Sigmoid colon (tissue), 7 donors: ENCODE measurements around the gene ASIP. TPM values are rescaled to one million over a fixed set of nuclear protein-coding genes. Genes with fewer than 3 reads are reported as not detected.

Source experiments
- DNase-seq: peaks from one replicate; pipeline ENCODE4 v3.0.0-alpha.2; 2019
- H3K27ac ChIP-seq, 4 donors: fragments of 200-600 bp; sonication (generic); one replicate each; pipeline ENCODE4 v1.5.1; 2016 to 2019; ENCODE audit warnings: mild to moderate bottlenecking in 1 of 4
- H3K27me3 ChIP-seq, 3 donors: fragments of 200-600 bp; sonication (generic); one replicate each; pipeline ENCODE4 v1.5.1; 2019; ENCODE audit warnings: mild to moderate bottlenecking in 1 of 3
- H3K36me3 ChIP-seq, 4 donors: fragments of 200-600 bp; sonication (generic); one replicate each; pipeline ENCODE4 v1.5.1; 2016 to 2019
- H3K4me1 ChIP-seq, 4 donors: fragments of 200-600 bp; sonication (generic); one replicate each; pipeline ENCODE4 v1.5.1; 2017 to 2019
- H3K4me3 ChIP-seq, 4 donors: fragments of 200-600 bp; sonication (generic); one replicate each; pipeline ENCODE4 v1.5.1; 2017 to 2019; ENCODE audit warnings: mild to moderate bottlenecking in 2 of 4, moderate library complexity in 1 of 4
- H3K9me3 ChIP-seq, 4 donors: fragments of 200-600 bp in 3 of 4; sonication (generic) in 3 of 4; one replicate each; pipeline versions ENCODE4 v1.5.1 to v1.6.1; 2013 to 2019
- EP300 ChIP-seq, 4 donors: sonication (generic); formaldehyde crosslinking; IDR thresholded peaks; one replicate each; pipeline ENCODE4 v1.6.1; 2017; ENCODE audit warnings: antibody characterized with exemption in 4 of 4
- POLR2A ChIP-seq, 2 donors: fragments of 450-650 bp; IDR thresholded peaks; one replicate each; pipeline ENCODE4 v1.6.1; 2016; ENCODE audit warnings: antibody characterized with exemption in 2 of 2, mild to moderate bottlenecking in 2 of 2, moderate library complexity in 2 of 2
- POLR2AphosphoS5 ChIP-seq, 4 donors: sonication (generic); formaldehyde crosslinking; IDR thresholded peaks; one replicate each; pipeline ENCODE4 v1.6.1; 2017; ENCODE audit warnings: antibody characterized with exemption in 4 of 4
- WGBS, 2 donors: extraction: QIAGEN DNeasy Blood & Tissue Kit; methylation state at CpG; one replicate each; pipeline ENCODE4 v1.1.7; 2013; 5-methylcytosine and 5-hydroxymethylcytosine counted together
- intact Hi-C: fragments of 100-400 bp; cut with DNase I; formaldehyde crosslinking; loops from one replicate; pipeline ENCODE4 v1.15.1; 2023
- polyA plus RNA-seq, 3 donors: library from polyadenylated mRNA; stranded (reverse); fragments of 200-250 nt; gene quantifications; one replicate each; pipeline ENCODE4 v1.2.3, GENCODE V29; 2013
- total RNA-seq, 4 donors: library from RNA; depleted of rRNA; stranded (reverse); fragments of >200 nt; gene quantifications; one replicate each; pipeline ENCODE4 v1.1.0, GENCODE V29; 2016
- TF ChIP-seq, protein P1 (sequence below), 4 experiments: fragments of 450-650 bp in 3 of 4; fragments of 200-600 bp in 1 of 4; IDR thresholded peaks; one replicate each; pipeline ENCODE4 v1.5.1; 2016 to 2019; ENCODE audit warnings: antibody characterized with exemption in 4 of 4, mild to moderate bottlenecking in 3 of 4, moderate library complexity in 2 of 4
- donor health status: healthy with polysubstance abuse.
- donor health status: Bipolar disorder and iron deficiency.
- donor health status: healthy.

ASIP gene
- total and polyA plus RNA-seq, 7 donors = 0.38 to 0.99 TPM; not detected in 5

DNA sequence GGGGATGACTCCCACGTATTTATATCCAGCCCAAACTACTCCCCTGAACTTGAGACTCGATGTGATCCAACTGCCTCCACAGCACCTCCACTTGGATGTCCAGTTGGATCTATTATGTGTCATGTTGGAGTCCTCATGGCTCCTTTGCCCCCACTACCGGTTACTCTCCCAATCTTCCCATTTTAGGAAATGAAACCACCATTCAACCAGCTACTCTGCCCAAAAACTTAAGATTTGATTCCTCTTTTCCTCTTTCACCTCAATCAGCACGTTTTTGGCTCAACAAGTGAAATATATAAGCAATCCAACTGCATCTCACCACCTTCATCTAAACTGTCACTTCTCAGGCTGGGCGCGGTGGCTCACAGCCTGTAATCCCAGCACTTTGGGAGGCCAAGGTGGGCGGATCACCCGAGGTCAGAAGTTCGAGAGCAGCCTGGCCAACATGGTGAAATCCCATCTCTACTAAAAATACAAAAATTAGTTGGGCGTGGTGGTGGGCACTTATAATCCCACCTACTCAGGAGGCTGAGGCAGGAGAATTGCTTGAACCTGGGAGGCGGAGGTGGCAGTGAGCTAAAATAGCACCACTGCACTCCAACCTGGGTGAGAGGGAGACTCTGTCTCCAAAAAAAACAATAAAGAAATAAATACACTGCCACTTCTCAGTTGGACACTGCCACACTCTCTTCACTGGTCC, 58.5 kb downstream of the ASIP start:
- H3K4me1 ChIP-seq = peaks cover 0 to 18% (median 18%) of the 10 kb centered on the region in 4 donors
- 82 to 83% methylated on average over 11 of the region's 11 CpGs for WGBS, 2 donors
- intact Hi-C loops = no loop called here

DNA sequence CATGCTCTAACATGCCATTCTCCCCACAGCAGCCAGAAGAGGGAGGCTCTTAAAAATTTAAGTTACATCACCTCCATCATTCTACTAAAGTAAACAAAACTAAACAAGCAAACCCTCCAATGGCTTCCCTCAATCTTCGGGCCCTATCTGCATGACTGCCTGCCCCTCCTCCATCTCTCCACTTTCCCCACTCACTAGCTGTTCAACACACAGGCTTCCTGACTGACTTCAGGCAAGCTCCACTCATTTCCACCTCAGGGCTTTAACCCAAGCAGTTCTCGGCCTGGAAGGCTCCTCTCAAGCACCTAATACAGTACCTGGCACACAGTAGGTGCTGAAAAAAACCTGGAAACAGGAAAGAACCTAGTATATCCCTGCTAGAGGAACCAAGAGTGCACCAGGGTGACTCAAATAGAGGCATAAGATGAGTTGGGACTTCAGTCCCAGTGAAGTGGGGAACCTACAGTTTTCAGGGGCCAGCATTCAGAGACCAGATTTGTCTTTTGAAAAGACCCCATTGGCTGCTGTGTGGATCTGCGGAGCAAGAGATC, 59.1 kb downstream of the ASIP start:
- H3K36me3 ChIP-seq = peaks cover 0 to under 1% (median 0%) of the 10 kb centered on the region in 4 donors
- no peak overlapping the region for H3K4me3 ChIP-seq
- no peaks in the 10 kb centered on the region for H3K27me3 ChIP-seq
- intact Hi-C loops = no loop called here
- H3K27ac ChIP-seq = no peak overlapping the region
- no peak for DNase-seq
- no peaks in the 10 kb centered on the region for H3K9me3 ChIP-seq
- TF ChIP-seq, protein P1, sequence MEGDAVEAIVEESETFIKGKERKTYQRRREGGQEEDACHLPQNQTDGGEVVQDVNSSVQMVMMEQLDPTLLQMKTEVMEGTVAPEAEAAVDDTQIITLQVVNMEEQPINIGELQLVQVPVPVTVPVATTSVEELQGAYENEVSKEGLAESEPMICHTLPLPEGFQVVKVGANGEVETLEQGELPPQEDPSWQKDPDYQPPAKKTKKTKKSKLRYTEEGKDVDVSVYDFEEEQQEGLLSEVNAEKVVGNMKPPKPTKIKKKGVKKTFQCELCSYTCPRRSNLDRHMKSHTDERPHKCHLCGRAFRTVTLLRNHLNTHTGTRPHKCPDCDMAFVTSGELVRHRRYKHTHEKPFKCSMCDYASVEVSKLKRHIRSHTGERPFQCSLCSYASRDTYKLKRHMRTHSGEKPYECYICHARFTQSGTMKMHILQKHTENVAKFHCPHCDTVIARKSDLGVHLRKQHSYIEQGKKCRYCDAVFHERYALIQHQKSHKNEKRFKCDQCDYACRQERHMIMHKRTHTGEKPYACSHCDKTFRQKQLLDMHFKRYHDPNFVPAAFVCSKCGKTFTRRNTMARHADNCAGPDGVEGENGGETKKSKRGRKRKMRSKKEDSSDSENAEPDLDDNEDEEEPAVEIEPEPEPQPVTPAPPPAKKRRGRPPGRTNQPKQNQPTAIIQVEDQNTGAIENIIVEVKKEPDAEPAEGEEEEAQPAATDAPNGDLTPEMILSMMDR (IDR thresholded peaks at IDR 0.05) = no peak
- TF ChIP-seq EP300 (IDR thresholded peaks at IDR 0.05) (no peak), POLR2AphosphoS5 (IDR thresholded peaks at IDR 0.05) (no peak), POLR2A (IDR thresholded peaks at IDR 0.05) (no peak)
- WGBS, 2 donors = 65 to 80% methylated on average over 3 of the region's 3 CpGs
- H3K4me1 ChIP-seq = peaks cover 0 to 18% (median 18%) of the 10 kb centered on the region in 4 donors

More for the DNA sequence above, 58.5 kb downstream of the ASIP start:
- Histone ChIP-seq H3K36me3 (peaks cover 0 to 7% (median 2%) of the 10 kb centered on the region in 4 donors), H3K27me3 (no peaks in the 10 kb centered on the region), H3K4me3 (no peak overlapping the region), H3K27ac (no peak overlapping the region), H3K9me3 (no peaks in the 10 kb centered on the region)
- no peak for TF ChIP-seq POLR2AphosphoS5 (IDR thresholded peaks at IDR 0.05)
- TF ChIP-seq, protein P1 (IDR thresholded peaks at IDR 0.05) = no peak
- TF ChIP-seq EP300 (IDR thresholded peaks at IDR 0.05) = no peak
- no peak for TF ChIP-seq POLR2A (IDR thresholded peaks at IDR 0.05)
- DNase-seq = no peak

DNA sequence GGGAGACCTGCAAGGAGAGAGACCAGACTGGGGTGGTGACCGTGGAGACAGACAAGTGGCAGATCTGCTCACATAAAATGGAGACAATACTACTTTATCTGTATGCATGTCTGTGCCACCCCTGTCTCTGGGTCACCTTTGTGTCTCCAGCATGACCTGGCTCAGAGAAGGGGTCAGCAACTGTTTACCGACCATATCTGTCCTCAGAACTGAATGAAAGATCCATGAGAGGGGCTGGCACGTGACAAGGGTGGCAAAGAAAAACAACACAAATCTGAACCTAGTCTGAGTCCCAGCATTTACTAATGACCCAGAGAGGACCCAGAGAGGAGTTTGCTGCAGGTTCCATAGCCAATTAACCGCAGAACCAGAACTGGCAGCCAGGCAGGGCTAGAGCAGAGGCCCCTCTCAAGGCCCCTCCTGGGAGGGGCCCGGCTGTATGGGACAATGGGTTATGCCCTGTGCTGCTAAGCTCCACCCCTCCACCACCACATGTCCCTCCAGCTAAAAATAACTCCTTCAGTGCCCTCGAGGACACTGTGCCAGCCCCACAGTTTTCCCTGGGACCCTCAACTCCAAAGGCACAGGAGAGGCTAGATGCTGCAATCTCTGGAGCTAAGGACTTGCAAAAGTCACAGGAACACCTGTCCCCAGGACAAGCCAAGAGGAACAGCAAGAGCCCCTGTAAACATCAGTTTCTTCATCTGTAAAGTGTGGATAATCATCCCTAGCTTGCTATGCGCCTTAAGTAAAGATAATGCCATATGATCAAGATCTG, 59.8 kb downstream of the ASIP start:
- Histone ChIP-seq H3K4me1 (peaks cover 0 to 18% (median 18%) of the 10 kb centered on the region in 4 donors), H3K27me3 (no peaks in the 10 kb centered on the region), H3K36me3 (no peaks in the 10 kb centered on the region), H3K4me3 (no peak overlapping the region), H3K27ac (no peak overlapping the region), H3K9me3 (no peaks in the 10 kb centered on the region)
- TF ChIP-seq EP300 (IDR thresholded peaks at IDR 0.05) = no peak
- no peak for TF ChIP-seq POLR2AphosphoS5 (IDR thresholded peaks at IDR 0.05)
- TF ChIP-seq, protein P1 (IDR thresholded peaks at IDR 0.05) = no peak
- 52 to 66% methylated on average over 7 of the region's 7 CpGs for WGBS, 2 donors
- intact Hi-C loops = no loop called here
- DNase-seq = no peak

DNA sequence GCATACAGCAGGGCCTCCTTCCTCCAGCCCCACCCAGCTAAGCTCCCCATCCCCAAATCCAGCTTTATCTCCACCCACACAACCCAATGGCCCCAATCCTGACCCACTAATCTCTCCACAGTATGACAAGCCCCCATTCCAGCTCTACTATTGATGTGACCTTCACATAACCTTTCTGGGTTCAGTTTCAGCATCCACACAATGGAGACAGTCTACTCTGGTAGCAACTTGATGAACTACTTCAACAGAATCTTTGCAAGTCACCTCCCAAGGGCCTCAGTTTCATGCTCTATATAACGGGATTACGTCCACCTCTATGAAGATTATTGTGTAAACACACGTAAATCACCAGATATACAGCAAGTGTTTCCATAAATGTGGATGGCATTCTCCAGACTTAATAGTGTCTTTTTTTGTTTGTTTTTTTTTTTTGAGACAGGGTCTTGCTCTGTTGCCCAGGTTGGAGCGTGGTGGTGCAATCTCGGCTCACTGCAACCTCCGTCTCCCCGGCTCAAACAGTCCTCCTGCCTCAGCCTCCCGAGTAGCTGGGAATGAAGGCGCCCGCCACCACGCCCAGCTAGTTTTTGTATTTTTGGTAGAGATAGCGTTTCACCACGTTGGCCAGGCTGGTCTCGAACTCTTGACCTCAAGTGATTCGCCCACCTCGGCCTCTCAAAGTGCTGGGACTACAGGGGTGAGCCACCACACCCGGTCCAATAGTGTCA, 60.5 kb downstream of the ASIP start:
- intact Hi-C loops = loop anchor here (2.0 kb wide), 1 partner anchor 61 kb away; the partner anchor contains the start of gene ITCH
- DNase-seq = no peak
- no peak for TF ChIP-seq POLR2AphosphoS5 (IDR thresholded peaks at IDR 0.05)
- TF ChIP-seq POLR2A (IDR thresholded peaks at IDR 0.05) = no peak
- no peak for TF ChIP-seq EP300 (IDR thresholded peaks at IDR 0.05)
- TF ChIP-seq, protein P1 (IDR thresholded peaks at IDR 0.05) = no peak
- peak overlapping the region; percentile 73 to 93 (median 86) for H3K4me3 ChIP-seq
- H3K27ac ChIP-seq = peak overlapping the region in 2 of 4 donors; percentile 92 to 96
- WGBS, 2 donors = 64 to 86% methylated on average over 17 of the region's 17 CpGs
- H3K9me3 ChIP-seq = no peaks in the 10 kb centered on the region
- no peaks in the 10 kb centered on the region for H3K27me3 ChIP-seq
- H3K36me3 ChIP-seq = no peaks in the 10 kb centered on the region
- H3K4me1 ChIP-seq = peaks cover 0 to 18% (median 18%) of the 10 kb centered on the region in 4 donors
